Activated T-cell treated with anti-CD3 and anti-CD28 coated beads, Interleukin-2, amount 50 U/mL, for 1 hour (primary cell): Measurements from ENCODE around the gene DYNLRB1.

Experiments
- DNase-seq: peaks from one replicate; pipeline ENCODE4 v3.0.0-alpha.2; 2020

The DYNLRB1 gene

GRCh38 chr20:34535301-34535840, 19.1 kb downstream of the DYNLRB1 start:
- no peak for DNase-seq

GRCh38 chr20:34535857-34536256, 19.6 kb downstream of the DYNLRB1 start:
- DNase-seq, result no peak

- DNase-seq, result peak; percentile 49
These were observed 20.7 kb downstream of the DYNLRB1 start for GRCh38 chr20:34536798-34537394.

GRCh38 chr20:34537651-34538050, 21.4 kb downstream of the DYNLRB1 start:
- no peak for DNase-seq

- peak; percentile 66 for DNase-seq
These were observed 22.5 kb downstream of the DYNLRB1 start for GRCh38 chr20:34538671-34539123.

GRCh38 chr20:34539756-34540155, 23.5 kb downstream of the DYNLRB1 start:
- DNase-seq, result no peak

- no peak for DNase-seq
These were observed 24.5 kb downstream of the DYNLRB1 start for GRCh38 chr20:34540596-34541263.

GRCh38 chr20:34541264-34541901, 25.2 kb downstream of the DYNLRB1 start:
- no peak for DNase-seq

GRCh38 chr20:34541917-34542316, 25.7 kb downstream of the DYNLRB1 start:
- DNase-seq, result no peak

- no peak for DNase-seq
These were observed 26.2 kb downstream of the DYNLRB1 start for GRCh38 chr20:34542439-34542838.

- DNase-seq, result no peak
These were observed 27.3 kb downstream of the DYNLRB1 start for GRCh38 chr20:34543463-34544056.

- DNase-seq, result peak; percentile 36
These were observed 28.0 kb downstream of the DYNLRB1 start for GRCh38 chr20:34544109-34544796.

GRCh38 chr20:34546751-34547181, 30.5 kb downstream of the DYNLRB1 start:
- DNase-seq, result no peak

GRCh38 chr20:34547844-34548613, 31.8 kb downstream of the DYNLRB1 start:
- DNase-seq, result no peak

GRCh38 chr20:34549291-34549928, 33.2 kb downstream of the DYNLRB1 start:
- DNase-seq, result no peak

- DNase-seq, result no peak
These were observed 33.7 kb downstream of the DYNLRB1 start for GRCh38 chr20:34549929-34550305.

- DNase-seq, result no peak
These were observed 36.3 kb downstream of the DYNLRB1 start for GRCh38 chr20:34552569-34552968.

GRCh38 chr20:34553366-34553867, 37.2 kb downstream of the DYNLRB1 start:
- DNase-seq, result no peak

GRCh38 chr20:34557936-34558319, 41.7 kb downstream of the DYNLRB1 start:
- DNase-seq, result no peak

GRCh38 chr20:34558320-34559218, 42.3 kb downstream of the DYNLRB1 start, which contains the start of gene MAP1LC3A:
TSS of gene MAP1LC3A (plus strand) at chr20:34558718. CDS start at chr20:34558869, 151 bp downstream.
- peak; percentile 98 for DNase-seq
